ENCODE data around the gene KIF16B.

KIF16B gene

GRCh38 chr20:16424780-16425179, 148.5 kb downstream of the KIF16B start:
- DNase-seq: no peak

- DNase-seq: no peak
Observed at GRCh38 chr20:16423311-16424212, 149.7 kb downstream of the KIF16B start.

- no peak for DNase-seq
Observed at GRCh38 chr20:16419138-16419715, 154.0 kb downstream of the KIF16B start.

DNA sequence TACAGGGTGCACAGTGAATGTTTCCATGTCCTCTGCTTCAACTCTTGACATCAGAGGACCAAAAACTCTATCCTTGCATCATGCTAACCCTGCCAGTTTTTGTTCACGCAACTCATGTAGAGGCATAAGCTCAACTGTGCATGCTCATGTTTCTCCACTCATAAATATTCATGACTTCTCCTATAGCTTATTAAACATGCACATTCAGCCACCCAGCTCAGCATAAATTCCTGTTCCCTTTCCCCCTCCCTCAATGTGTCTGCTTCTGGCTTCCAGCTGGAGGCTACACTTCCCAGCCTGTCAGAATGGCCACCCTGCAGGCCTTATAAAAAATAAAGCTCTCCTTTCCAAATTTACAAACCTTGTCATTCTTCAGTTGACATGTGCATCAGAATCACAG, 154.6 kb downstream of the KIF16B start:
- DNase-seq: no peak

DNA sequence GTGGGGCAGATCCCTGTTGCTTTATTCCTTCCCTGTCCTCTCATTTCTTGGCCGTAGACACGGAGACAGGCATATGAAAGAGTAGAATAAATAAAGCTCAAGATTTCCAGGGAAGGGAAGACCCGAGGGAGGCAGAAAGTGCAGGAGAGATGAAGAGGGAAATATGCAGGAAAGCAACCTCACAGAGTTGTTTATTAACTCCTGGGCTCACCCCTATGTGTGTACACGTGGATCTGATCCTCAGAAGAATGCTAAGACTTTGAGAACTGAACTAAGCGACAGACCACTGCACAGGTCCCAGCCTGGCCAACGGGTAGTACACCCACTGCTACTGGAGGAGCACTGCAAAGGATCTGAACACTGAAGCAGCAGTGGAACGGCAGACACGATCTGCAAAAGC, 156.2 kb downstream of the KIF16B start:
- no peak for DNase-seq

GRCh38 chr20:16415071-16416053, 157.9 kb downstream of the KIF16B start:
- DNase-seq: no peak

DNA sequence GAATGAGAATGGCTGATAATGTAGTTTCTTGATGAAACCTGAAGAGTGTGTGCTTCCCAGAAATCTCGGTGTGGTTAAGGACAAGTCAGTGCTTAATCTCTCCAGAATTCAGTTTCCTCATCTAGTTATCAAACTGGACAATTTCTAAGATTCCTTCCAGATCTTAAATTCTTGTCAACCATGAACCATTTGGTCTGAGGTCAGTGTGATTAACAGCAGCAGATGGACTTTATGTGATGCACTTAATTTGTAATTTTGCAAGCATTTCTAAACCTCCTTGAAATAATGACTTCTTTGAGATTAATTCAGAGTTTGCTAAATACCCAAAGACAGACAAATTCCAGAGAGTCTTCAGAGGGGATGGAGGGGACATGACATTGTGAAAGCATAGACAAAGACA, 160.3 kb downstream of the KIF16B start:
- no peak for DNase-seq

DNA sequence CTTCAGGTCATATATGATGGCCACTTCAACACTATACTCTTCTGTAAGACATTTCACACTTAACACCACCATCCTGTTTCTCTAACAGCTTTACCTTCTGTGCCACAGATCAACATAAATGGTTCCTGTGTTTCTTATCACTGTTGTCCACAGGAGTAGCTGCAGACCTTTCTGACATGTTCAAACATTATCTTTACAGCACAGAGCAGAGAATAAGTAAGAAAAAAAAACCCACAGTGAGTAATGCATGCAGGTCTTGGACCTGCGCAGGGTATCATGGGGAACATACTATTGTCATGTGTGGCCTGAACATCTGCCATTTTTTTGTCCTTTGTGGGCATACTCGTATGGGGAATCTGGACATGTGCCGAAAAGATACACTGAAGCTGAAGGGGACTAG, 161.9 kb downstream of the KIF16B start:
- no peak for DNase-seq

- DNase-seq: no peak
Observed at GRCh38 chr20:16410626-16411025, 162.6 kb downstream of the KIF16B start.

GRCh38 chr20:16408981-16409380, 164.3 kb downstream of the KIF16B start:
- DNase-seq: no peak

- DNase-seq: no peak
Observed at GRCh38 chr20:16407251-16408067, 165.8 kb downstream of the KIF16B start.

GRCh38 chr20:16405254-16405653, 168.0 kb downstream of the KIF16B start:
- no peak for DNase-seq

DNA sequence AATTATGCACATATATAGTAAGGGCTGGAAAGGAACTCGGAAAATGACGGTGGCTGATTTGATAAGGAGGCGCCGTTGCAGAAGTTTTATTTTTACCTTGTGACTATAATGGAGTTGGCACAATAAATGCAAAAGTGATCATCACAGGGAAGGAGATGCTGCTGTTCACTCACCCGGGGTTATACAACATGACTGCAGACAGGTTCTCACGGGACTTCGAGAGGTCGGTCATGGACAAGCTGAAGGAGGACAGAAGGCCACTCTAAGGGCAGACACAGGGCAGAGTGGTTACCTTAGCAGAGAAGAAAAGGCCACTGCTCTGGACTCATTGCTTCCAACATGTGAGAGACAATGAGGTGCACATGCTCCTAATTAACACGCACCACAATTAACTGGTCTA, 168.6 kb downstream of the KIF16B start:
- no peak for DNase-seq

GRCh38 chr20:16404171-16404570, 169.1 kb downstream of the KIF16B start:
- no peak for DNase-seq

- DNase-seq: no peak
Observed at GRCh38 chr20:16400234-16400633, 173.0 kb downstream of the KIF16B start.

GRCh38 chr20:16399801-16400200, 173.4 kb downstream of the KIF16B start:
- no peak for DNase-seq

DNA sequence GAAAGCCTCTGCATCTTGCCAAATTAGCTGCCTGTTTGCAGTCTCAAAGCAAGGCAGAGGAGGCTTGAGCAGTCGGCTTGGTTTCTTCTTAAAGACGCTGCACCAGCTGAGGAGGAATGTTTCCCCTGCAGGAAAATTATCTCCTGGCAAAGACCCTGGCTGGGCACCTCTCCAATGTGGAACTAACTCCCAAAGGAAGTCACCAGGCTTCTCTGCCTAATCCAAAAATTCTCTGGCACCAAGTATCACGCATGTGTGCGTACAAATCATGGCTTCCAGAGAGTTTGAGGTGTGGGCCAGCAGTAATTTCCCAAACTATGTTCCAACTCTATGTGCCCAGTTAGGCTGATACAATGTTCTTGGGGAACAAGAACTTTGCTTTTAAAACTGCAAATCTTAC, 176.2 kb downstream of the KIF16B start:
- DNase-seq: no peak

DNA sequence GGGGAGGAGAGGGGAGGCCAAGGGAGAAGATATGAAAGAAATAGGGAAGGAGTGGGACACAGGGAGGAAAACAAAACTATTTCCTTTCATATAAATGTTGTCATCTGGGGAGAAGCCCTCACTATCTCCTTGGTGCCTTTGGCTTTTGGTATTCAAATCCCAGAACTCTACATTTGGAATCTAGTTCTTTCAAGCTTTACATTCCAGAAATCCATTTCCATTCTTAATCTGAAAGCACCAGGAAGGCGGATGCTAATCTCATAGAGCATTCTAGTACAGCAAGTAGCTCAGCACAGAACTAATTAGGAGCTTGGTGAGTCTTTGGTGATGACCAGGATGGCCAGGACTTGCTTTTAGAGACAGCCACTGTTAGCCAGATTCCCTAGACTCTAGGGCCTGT, 177.9 kb downstream of the KIF16B start:
- no peak for DNase-seq

GRCh38 chr20:16394784-16395183, 178.5 kb downstream of the KIF16B start:
- DNase-seq: no peak

GRCh38 chr20:16393836-16394235, 179.4 kb downstream of the KIF16B start:
- DNase-seq: no peak

- no peak for DNase-seq
Observed at GRCh38 chr20:16393297-16393696, 180.0 kb downstream of the KIF16B start.

DNA sequence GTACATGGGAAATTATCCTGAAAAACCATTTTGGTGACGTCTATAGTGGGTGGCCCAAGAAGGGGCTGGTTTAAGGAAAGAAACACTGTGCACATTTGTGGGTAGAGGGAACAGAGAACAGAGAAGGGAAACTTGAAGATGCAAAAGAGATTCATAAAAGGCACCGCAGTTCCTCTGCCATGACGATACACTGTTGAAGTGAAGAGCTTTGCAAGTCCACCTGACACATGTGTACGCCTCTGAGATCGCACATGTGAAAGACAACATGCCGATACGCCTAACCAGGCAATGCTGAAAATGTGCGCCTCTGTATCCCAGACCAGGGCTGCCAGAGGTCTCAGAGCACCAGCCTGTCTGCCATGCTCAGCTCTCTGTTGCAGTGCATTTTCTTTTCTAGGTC, 180.9 kb downstream of the KIF16B start:
- DNase-seq: peak in 1 of 2 donors; percentile 20
